ENCODE data around the gene LRRC4B. TPM values are rescaled to one million over a fixed set of nuclear protein-coding genes. Genes with fewer than 3 reads are reported as not detected.

Gene LRRC4B
- total and polyA plus RNA-seq, 3 donors from 2014 or later, result 2.8 to 10.1 (median 5.7) TPM

- TF ChIP-seq POLR2A (IDR thresholded peaks at IDR 0.05), result no peak
- TF ChIP-seq, protein P1, sequence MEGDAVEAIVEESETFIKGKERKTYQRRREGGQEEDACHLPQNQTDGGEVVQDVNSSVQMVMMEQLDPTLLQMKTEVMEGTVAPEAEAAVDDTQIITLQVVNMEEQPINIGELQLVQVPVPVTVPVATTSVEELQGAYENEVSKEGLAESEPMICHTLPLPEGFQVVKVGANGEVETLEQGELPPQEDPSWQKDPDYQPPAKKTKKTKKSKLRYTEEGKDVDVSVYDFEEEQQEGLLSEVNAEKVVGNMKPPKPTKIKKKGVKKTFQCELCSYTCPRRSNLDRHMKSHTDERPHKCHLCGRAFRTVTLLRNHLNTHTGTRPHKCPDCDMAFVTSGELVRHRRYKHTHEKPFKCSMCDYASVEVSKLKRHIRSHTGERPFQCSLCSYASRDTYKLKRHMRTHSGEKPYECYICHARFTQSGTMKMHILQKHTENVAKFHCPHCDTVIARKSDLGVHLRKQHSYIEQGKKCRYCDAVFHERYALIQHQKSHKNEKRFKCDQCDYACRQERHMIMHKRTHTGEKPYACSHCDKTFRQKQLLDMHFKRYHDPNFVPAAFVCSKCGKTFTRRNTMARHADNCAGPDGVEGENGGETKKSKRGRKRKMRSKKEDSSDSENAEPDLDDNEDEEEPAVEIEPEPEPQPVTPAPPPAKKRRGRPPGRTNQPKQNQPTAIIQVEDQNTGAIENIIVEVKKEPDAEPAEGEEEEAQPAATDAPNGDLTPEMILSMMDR (IDR thresholded peaks at IDR 0.05), result no peak
- no peak for DNase-seq
- Histone ChIP-seq H3K4me3 (no peak overlapping the region), H3K4me1 (no peaks in the 10 kb centered on the region), H3K9me3 (no peaks in the 10 kb centered on the region), H3K27me3 (no peaks in the 10 kb centered on the region), H3K36me3 (ENCODE audit: low read depth, missing control alignments) (no peaks in the 10 kb centered on the region), H3K27ac (no peak overlapping the region)
- 78 to 83% methylated on average over 27 to 29 of the region's 29 CpGs for WGBS, 2 donors
- intact Hi-C loops (cut with DNase I; ENCODE audit: low total_unique reads), result no loop called here
These were observed 21.6 kb downstream of the LRRC4B start for GRCh38 chr19:50546527-50547221.

- intact Hi-C loops (cut with DNase I; ENCODE audit: low total_unique reads), result no loop called here
These were observed 25.3 kb downstream of the LRRC4B start for GRCh38 chr19:50542943-50543342.

DNA sequence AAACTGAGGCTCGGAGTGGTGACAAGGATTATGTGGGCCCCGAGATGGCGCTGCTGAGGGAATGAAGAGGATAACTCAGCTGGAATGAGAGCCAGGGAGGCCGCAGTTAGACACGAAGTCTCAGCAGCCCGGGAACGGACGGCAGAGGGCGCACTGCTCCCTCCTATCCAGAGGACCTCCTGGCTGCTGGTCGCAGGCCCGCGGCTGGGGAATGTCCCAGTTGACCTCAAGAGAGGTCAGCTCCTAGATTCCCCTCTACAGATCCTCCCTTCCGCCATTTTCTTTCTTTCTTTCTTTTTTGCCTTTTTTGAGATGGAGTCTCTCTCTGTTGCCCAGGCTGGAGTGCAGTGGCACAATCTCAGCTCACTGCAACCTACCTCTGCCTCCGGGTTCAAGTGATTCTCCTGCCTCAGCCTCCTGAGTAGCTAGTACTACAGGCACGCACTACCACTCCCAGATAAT is 30.4 kb downstream of the LRRC4B start:
- Histone ChIP-seq H3K9me3 (no peaks in the 10 kb centered on the region), H3K27me3 (no peaks in the 10 kb centered on the region), H3K4me1 (no peaks in the 10 kb centered on the region), H3K36me3 (ENCODE audit: low read depth, missing control alignments) (no peaks in the 10 kb centered on the region), H3K4me3 (no peak overlapping the region), H3K27ac (no peak overlapping the region)
- TF ChIP-seq, protein P1 (IDR thresholded peaks at IDR 0.05), result peak in 2 of 3 experiments; percentile 48 to 56
- no peak for TF ChIP-seq POLR2A (IDR thresholded peaks at IDR 0.05)
- peak; percentile 91 for DNase-seq
- 34 to 47% methylated on average over 15 of the region's 15 CpGs for WGBS, 2 donors
- intact Hi-C loops (cut with DNase I; ENCODE audit: low total_unique reads), result no loop called here

More at GRCh38 chr19:50542943-50543342, 25.3 kb downstream of the LRRC4B start:
- Histone ChIP-seq H3K36me3 (ENCODE audit: low read depth, missing control alignments) (no peaks in the 10 kb centered on the region), H3K27ac (no peak overlapping the region), H3K9me3 (no peaks in the 10 kb centered on the region), H3K4me1 (no peaks in the 10 kb centered on the region), H3K27me3 (no peaks in the 10 kb centered on the region), H3K4me3 (no peak overlapping the region)
- TF ChIP-seq POLR2A (IDR thresholded peaks at IDR 0.05), result no peak
- TF ChIP-seq, protein P1 (IDR thresholded peaks at IDR 0.05), result no peak
- 90 to 100% methylated on average over 5 to 21 of the region's 21 CpGs for WGBS, 2 donors
- DNase-seq, result no peak

DNA sequence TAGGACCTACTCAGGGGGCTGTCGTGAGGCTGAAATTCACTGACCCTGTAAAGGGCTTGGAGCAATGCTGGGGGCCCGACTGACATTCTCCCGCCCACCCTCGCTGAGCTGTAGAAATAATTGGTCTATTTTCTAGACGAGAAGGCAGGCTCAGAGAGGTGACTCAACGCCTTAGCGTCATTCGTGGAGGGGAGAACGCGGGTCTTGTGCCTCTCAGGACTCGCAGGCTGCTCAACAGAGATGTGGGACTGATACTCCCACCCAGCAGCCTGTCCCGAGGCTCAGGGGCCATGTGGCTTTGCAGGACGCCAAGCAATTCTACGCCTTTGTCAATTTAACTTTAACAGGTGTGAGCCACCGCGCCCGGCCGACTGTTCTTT is 30.9 kb downstream of the LRRC4B start:
- no peak for TF ChIP-seq POLR2A (IDR thresholded peaks at IDR 0.05)
- TF ChIP-seq, protein P1 (IDR thresholded peaks at IDR 0.05), result no peak

More for the DNA sequence above, 30.9 kb downstream of the LRRC4B start:
- intact Hi-C loops (cut with DNase I; ENCODE audit: low total_unique reads), result no loop called here
- DNase-seq, result no peak
- Histone ChIP-seq H3K9me3 (no peaks in the 10 kb centered on the region), H3K4me3 (no peak overlapping the region), H3K27me3 (no peaks in the 10 kb centered on the region), H3K27ac (no peak overlapping the region), H3K36me3 (ENCODE audit: low read depth, missing control alignments) (no peaks in the 10 kb centered on the region), H3K4me1 (no peaks in the 10 kb centered on the region)
- WGBS, 2 donors, result 78 to 83% methylated on average over 18 of the region's 18 CpGs
